K562 treated with DMSO at 1 percent for 24 hours (cell line): ENCODE data around the gene PHOX2B. TPM values are rescaled to one million over a fixed set of nuclear protein-coding genes. Genes with fewer than 3 reads are reported as not detected.

Experiments
- total RNA-seq: library from RNA; unstranded; fragments of 300-600 nt; gene quantifications from 2 replicates; pipeline ENCODE4 v1.2.3, GENCODE V29; 2022; ENCODE audit warnings: low read depth; ENCODE audit not compliant: insufficient read depth

Gene PHOX2B
- total RNA-seq: not detected in 2 replicates

GRCh38 chr4:41748571-41749475, at the start of gene PHOX2B:
TSS of gene PHOX2B (minus strand) at chr4:41748725. CDS start at chr4:41748610, 115 bp downstream.

Other genes starting within 250 kb of the PHOX2B start
- gene LIMCH1, start 210.6 kb downstream of the PHOX2B start, total RNA-seq: not detected in 2 replicates
- gene TMEM33, start 186.7 kb upstream of the PHOX2B start, total RNA-seq: 24.9 and 29.8 TPM in 2 replicates
- 0.08 TPM in 1 of 2 replicates, not detected in the other for gene DCAF4L1, start 233.0 kb upstream of the PHOX2B start, total RNA-seq
- 31.5 and 37.6 TPM in 2 replicates for gene SLC30A9, start 241.8 kb upstream of the PHOX2B start, total RNA-seq